Brain pericyte (primary cell): ENCODE results near the gene P2RY4.
"Not testable (repeated sequence)": the region's sequence is repeated elsewhere in the genome, so short reads cannot be mapped to it uniquely, and the experiment has no call there.

Experiments used
- DNase-seq: peaks from one replicate; pipeline ENCODE4 v3.0.0-alpha.2; 2012; ENCODE audit warnings: low read depth, low spot score

The P2RY4 gene

DNA sequence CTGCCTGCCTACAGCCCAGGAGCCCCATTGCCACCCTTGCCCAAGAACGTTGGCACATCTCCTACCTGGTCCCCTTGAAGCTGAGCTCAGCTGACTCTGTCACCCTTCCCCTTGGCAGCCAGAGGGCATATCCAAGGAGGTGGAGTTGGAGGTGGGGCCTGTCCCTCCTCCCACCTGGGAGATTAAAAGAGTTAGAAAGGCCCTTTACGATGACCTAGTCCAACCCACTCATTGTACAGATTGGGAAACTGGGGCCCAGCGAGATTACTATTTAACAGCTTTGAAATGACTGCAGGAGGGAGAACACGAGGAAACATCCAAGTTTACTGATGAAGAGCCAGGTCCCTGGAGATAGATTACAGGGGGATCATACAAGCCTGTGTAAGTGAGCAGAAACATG is at the start of gene P2RY4:
P2RY4 (minus strand) TSS at position 101 of the 400 bp plus-strand sequence. CDS start 580 bp downstream, outside the sequence.
- DNase-seq, result no peak

GRCh38 chrX:70301716-70302115 is 41.7 kb upstream of the P2RY4 start:
- no peak for DNase-seq

GRCh38 chrX:70293621-70294020 is 33.6 kb upstream of the P2RY4 start:
- DNase-seq, result no peak

DNA sequence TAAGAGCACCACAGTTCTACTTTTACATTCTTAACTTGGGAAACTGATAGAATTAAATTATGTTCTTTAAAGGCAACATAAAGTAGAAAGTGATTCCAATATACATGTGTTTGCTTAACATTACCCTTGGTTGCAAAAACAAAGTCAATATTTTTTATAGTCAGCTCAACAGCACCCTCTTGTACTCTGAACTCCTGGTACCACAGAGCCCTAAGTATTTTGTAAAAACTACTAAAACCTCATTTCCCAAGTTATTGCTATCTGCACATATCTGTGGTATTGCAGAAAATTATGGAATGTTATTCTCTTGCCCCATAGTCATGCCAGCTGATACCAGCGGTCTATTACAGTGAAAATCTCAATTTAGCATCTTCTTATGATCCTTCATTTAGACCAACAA is 32.8 kb upstream of the P2RY4 start:
- no peak for DNase-seq

DNA sequence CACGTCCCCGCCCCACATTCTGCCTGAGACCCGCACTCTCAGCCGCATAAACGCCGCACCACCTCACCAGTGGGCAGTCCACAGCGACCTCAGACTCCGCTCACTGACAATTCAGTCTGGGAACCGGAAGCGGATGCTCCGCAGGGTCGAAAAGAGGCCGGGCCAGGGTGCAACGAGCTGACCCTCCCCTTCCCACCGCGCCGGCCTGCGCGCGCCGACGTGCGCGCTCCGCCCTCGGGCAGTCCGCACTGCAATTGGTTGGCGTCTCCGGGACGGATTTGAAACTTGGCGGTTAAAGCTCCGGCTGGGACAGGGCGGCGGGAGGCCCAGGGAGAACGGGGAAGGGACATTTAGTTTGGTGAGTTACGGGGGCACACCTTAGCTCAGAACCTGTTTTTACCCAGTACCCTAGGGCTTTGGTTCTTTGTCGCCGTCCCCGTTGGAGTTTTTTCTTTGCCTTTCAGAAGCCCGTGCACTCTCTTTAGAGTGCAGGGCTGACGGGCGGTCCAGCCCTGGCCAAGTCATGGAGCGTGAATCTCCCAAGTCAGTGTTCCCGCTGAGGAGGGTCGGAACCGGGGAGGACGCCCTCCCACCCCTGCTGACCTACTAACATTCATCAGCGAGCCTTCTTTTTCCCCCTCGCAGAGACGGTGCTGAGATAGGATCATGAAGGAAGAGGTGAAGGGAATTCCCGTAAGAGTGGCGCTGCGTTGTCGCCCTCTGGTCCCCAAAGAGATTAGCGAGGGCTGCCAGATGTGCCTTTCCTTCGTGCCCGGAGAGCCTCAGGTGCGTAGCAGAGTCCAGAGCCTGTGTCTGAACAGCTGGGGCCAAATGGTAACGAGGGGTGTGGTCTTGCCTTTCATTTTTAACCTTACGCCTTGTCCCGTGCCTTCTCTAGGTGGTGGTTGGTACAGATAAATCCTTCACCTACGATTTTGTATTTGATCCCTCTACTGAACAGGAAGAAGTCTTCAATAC is 30.1 kb upstream of the P2RY4 start, which contains the start of the genes KIF4A and PDZD11:
KIF4A (plus strand) TSS at position 312 of the 978 bp plus-strand sequence; CDS start at position 667, 355 bp downstream.
PDZD11 (minus strand) TSS at position 135 of the 978 bp plus-strand sequence. CDS start 586 bp downstream, outside the sequence.
- peak; percentile 46 for DNase-seq

DNA sequence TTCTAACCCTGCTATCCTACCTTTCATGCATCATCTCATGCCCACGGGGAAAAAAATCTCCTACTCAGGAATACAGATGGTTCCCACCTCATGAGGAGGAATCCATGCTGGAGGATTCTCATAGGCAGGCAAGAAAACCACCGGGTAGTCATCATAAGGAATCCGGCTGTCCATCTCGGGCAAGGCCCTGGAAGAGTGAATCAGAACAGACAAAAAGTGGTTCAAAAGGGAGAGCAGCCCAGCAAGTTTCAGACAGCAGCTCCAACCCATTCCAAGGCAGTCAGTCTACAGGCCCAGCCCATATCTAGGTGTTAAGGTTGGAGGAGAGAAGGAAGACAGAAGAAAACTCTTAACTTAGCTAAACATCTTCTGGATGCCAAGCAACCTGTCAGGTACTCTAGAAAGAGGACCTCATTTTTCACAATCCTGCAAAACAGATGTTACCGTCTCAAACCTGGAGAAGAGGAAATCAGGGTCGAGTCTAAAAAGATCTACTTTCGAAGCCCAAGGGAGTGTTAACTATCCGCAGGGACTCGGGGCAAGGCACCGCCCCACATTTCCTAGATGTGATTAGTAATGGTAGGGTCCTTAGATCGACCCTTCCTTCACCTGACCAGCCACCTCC is 29.3 kb upstream of the P2RY4 start:
- no peak for DNase-seq

- DNase-seq, result no peak
These were observed 21.9 kb upstream of the P2RY4 start, which contains the start of gene RAB41 for GRCh38 chrX:70281951-70282350. RAB41 (plus strand) TSS chrX:70282172; CDS start chrX:70282218, 46 bp downstream.

GRCh38 chrX:70280573-70280972 is 20.6 kb upstream of the P2RY4 start:
- DNase-seq, result no peak

DNA sequence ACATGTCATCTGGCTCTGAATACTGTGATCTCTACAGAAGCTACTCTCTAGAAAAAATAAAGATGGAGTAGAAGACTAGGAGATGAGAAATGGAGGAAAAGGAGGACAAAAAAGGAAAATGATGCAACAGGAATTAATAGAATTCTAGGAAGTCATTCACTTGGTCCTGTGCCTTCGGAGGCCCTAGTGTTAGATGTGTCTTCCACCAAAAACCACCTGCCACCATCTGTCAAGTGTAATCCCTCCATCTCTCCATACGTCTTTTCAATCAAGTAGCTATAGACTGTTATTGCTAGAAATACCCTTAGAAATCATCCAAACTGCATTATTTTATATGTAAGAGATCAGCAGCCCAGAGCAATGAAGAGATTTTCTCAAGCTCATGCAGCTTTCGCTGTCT is 19.1 kb upstream of the P2RY4 start:
- DNase-seq, result no peak

- DNase-seq, result not testable (repeated sequence)
These were observed 14.0 kb upstream of the P2RY4 start for GRCh38 chrX:70274029-70274428.

GRCh38 chrX:70268034-70268433 is 8.0 kb upstream of the P2RY4 start, which contains the start of gene ARR3:
ARR3 (plus strand) TSS chrX:70268334; CDS start chrX:70269386, 1,052 bp downstream.
- no peak for DNase-seq

- DNase-seq, result no peak
These were observed 4.8 kb upstream of the P2RY4 start for GRCh38 chrX:70264784-70265183.

DNA sequence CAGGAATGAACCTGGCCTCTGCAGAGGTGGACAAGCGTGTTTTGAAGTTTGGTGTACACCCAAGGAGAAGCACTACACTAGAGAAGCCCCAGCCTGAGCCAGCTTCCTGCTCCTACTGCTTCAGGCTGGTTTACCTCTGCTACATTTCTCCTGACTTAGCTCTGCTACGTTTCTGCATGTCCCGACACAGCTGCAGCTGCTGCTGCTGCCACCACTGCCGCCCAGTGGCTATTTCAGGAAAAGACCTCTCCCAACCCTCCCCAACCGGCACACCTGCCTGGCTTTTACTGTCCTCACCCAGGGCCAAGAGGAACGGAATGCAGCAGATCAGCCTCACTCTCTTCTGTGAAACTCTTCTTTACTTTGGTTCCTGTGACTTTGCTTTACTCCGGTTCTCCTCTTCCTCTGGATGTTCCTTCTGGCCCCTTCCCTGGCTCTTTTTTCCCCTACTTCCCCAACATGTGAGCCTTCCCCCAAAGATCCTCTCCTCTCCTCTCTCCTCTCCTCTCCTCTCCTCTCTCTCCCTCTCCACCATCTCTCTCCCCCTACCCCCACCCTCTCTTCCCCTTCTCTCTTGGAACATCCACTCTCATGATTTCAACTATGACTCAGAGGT is 3.1 kb upstream of the P2RY4 start:
- DNase-seq, result no peak

DNA sequence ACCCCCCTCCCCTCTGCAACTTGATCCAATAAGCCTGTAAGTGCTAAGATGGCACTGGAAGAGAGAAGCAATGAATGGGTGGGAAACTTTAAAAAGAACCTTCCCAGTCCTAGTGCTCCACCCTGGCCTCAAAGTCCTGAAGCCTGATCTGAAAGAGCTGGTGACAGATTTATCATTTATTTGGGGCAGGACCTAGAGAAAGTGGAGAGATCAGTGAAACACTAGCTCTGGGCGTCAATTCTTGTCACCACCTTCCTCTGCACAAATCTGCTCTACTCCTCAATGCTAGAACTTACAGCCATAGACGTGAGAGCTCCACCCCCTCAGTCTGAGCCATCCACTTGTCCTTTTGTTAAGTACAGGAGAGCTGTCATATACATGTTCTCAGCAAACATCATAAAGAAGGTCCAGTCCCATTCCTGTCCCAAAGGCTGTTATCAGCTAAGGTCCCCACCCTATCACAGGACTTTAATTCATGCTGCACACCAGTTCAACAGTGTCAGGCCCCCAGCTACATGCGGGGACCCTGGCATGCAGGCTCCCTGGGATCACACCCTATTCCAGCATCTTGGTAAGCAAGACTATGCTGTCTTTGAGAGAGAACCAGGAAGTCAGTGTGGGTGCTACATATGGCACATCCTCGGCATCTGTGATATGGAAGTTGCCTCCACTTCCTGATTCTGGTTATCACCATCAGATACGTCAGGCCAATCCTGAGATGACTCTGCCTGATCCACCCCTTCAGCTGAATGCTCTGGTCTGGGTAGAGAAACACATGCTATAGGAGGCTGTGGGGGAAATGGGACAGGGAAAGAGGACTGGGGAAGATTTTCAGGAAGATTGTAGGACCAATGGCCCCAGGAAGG is 2.3 kb downstream of the P2RY4 start:
- DNase-seq, result no peak

DNA sequence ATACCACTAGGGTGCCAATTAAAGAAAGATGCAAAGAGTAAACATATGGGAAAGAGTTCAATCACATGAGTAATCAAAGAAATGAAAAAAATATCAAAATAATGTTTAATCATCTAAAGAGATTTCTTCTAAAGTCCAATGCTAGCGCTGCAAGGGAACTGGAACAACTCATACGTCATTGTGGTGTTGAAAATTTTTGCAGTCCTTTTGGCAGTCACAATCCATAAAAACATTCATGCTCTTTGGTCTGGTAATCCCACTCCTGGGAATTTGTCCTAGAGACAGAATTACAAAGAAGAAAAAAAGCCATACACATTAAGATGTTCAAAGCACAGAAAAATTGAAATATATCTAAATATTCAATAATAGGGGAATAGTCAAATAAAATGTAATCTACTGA is 4.6 kb downstream of the P2RY4 start:
- DNase-seq, result no peak

- DNase-seq, result no peak
These were observed 5.1 kb downstream of the P2RY4 start for GRCh38 chrX:70254909-70255308.

DNA sequence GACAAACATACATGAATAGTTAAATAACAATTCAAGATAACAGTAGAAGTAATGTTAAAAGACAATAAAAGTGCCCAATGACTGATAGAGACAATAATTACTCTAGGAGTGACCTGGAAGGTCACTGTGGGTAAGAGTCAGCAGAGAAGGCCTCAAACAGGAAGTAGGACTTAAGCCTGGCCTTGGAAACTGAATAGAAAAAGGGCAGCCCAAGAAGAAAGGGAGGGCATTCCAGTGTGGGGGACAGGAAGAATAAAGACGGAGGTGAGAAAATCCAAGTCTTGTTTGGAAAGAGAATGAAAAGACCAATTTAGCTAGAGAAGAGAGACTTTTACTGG is 6.0 kb downstream of the P2RY4 start:
- DNase-seq, result no peak

GRCh38 chrX:70253377-70254062 is 6.5 kb downstream of the P2RY4 start:
- no peak for DNase-seq

DNA sequence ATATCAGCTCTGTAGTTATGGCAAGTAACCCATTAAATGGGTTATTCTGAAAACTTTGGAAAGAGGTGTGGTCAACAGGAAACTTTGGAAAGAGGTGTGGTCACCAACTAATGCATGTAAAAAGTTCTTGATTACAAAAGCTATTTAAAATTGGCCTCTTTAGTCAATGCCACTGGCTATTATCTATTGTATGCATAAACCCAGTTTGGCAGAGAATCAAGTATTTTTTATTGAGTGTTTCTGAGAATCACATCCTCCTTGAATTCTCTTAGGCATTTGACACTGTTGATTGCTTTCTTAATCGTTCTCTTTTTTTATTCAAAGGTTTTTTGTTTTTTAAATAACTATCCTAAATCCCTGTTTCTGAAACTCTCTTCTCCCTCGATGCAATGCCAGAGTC is 7.5 kb downstream of the P2RY4 start:
- no peak for DNase-seq

DNA sequence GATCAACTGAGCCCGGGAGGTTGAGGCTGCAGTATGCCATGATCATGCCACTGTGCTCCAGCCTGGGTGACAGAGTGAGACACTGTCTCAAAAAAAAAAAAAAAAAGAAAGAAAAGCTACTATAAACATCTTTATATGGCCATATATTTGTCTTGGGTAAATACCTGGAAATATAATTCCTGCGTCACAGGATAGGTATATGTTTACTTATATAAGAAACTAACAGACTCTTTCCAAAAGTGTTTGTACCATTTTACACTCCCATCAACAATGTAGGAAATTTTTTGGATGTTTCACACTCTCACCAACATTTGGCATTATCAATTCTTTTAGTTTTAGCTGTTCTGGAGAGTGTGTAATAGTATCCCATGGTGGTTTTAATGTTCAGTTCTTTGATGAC is 12.8 kb downstream of the P2RY4 start:
- no peak for DNase-seq
